Heart right ventricle (tissue), 16 donors: ENCODE measurements around the gene PKNOX2. TPM values are rescaled to one million over a fixed set of nuclear protein-coding genes. Genes with fewer than 3 reads are reported as not detected.

Source experiments
- ATAC-seq, 8 donors: fragments of 200-7000 bp; cut with Tn5 transposase; one replicate each; pipeline ENCODE4 v1.9.1; 2020; ENCODE audit warnings: mild to moderate bottlenecking in 8 of 8, moderate library complexity in 8 of 8, moderate number of reproducible peaks in 1 of 8
- DNase-seq, 2 donors: peaks; one replicate each; pipeline ENCODE4 v3.0.0-alpha.2; 2020
- H3K27ac ChIP-seq, 10 donors: fragments of 200-600 bp; sonication (generic) in 2 of 10; one replicate each; pipeline versions ENCODE4 v1.5.0 to v1.8.0; 2020 to 2022; ENCODE audit warnings: mild to moderate bottlenecking in 3 of 10
- H3K27me3 ChIP-seq, 7 donors: fragments of 200-600 bp; one replicate each; pipeline ENCODE4 v1.8.0; 2021 to 2022; ENCODE audit warnings: mild to moderate bottlenecking in 2 of 7
- H3K36me3 ChIP-seq, 9 donors: fragments of 200-600 bp; sonication (generic) in 1 of 9; one replicate each; pipeline versions ENCODE4 v1.5.0 to v1.8.0; 2020 to 2022; ENCODE audit warnings: mild to moderate bottlenecking in 2 of 9
- H3K4me1 ChIP-seq, 9 donors: fragments of 200-600 bp; sonication (generic) in 1 of 9; one replicate each; pipeline versions ENCODE4 v1.5.0 to v1.8.0; 2020 to 2022; ENCODE audit warnings: mild to moderate bottlenecking in 4 of 9
- H3K4me3 ChIP-seq, 10 donors: fragments of 200-600 bp; sonication (generic) in 2 of 10; one replicate each; pipeline versions ENCODE4 v1.5.0 to v1.8.0; 2020 to 2022; ENCODE audit warnings: mild to moderate bottlenecking in 7 of 10, moderate library complexity in 2 of 10
- H3K9me3 ChIP-seq, 11 donors: fragments of 200-600 bp in 10 of 11; sonication (generic) in 2 of 11; one replicate each; pipeline versions ENCODE4 v1.5.0 to v1.8.0; 2013 to 2022; ENCODE audit warnings: mild to moderate bottlenecking in 2 of 11, control low read depth in 1 of 11, moderate library complexity in 1 of 11
- CTCF ChIP-seq, 9 donors: fragments of 200-600 bp; sonication (generic) in 2 of 9; IDR thresholded peaks; one replicate each; pipeline versions ENCODE4 v1.5.0 to v1.8.0; 2021 to 2022; ENCODE audit warnings: antibody characterized with exemption in 9 of 9, mild to moderate bottlenecking in 5 of 9, moderate library complexity in 1 of 9
- WGBS, 2 donors: extraction: QIAGEN DNeasy Blood & Tissue Kit; methylation state at CpG; one replicate each; pipeline ENCODE4 v1.1.7; 2013; ENCODE audit warnings: inconsistent platforms in 1 of 2; 5-methylcytosine and 5-hydroxymethylcytosine counted together
- intact Hi-C, 10 donors: fragments of 100-400 bp; cut with DNase I; formaldehyde crosslinking; loops; one replicate each; pipeline versions ENCODE4 v1.11.1 to v1.14.2; 2022
- polyA plus RNA-seq, 2 donors: library from polyadenylated mRNA; stranded (reverse); fragments of 200-250 nt; gene quantifications; one replicate each; pipeline ENCODE4 v1.2.3, GENCODE V29; 2013
- total RNA-seq, 10 donors: library from RNA; stranded (reverse); fragmentation: NEBNext Ultra II Directional in 3 of 10; extraction: Animal tissue kit (Norgen Biotek cat#: 25700) in 3 of 10; gene quantifications; one replicate each; pipeline versions ENCODE4 v1.2.1 to v1.2.4, GENCODE V29; 2021 to 2023
- donor health status: Arrhythmogenic right ventricular cardiomyopathy.
- donor health status: ischemic (EF 13 %, LVEDD 7.1; RV severe dilation, severe dysfunction).
- donor health status: healthy with polysubstance abuse.
- donor health status: DM: no; HTN: yes; CAD: no.
- donor health status: DM: no; HTN: no; CAD: no.
- donor health status: ischemic (EF 25% LVEDD 6.9; RV normal size, moderate dysfunction).
- donor health status: ischemic (EF 25% LVEDD 5.7; RV mildly dilated, moderate dysfunction).
- donor health status: healthy.
- donor health status: DM: yes; HTN: yes; CAD: no.
- donor health status: Ischemic cardiomyopathy.
- donor health status: ischemic (EF 35%, LVEDD 5.7; RV mildly dilated, moderate dysfunction).
- donor health status: nonischemic (EF 11% LVEDD 7.7; RV severe dilation, severe dysfunction).
- donor health status: DM: yes; HTN: yes; CAD: no.
- donor health status: PGD.
- donor health status: ischemic (EF 29% LVEDD 5.4; RV normal size, mild dysfunction).
- donor health status: nonischemic (EF 23%, LVEDD 6.1; RV moderate dilation, normal function).

The PKNOX2 gene
- total and polyA plus RNA-seq, 12 donors: 2.5 to 5.8 (median 4.5) TPM

- no peak for TF ChIP-seq CTCF (IDR thresholded peaks at IDR 0.05)
- no peak for ATAC-seq
- 59 to 80% methylated on average over 5 of the region's 5 CpGs for WGBS, 2 donors
- Histone ChIP-seq H3K36me3 (no peaks in the 10 kb centered on the region), H3K4me1 (peaks cover 0 to 21% (median 7%) of the 10 kb centered on the region in 9 donors), H3K4me3 (no peak overlapping the region), H3K27me3 (no peaks in the 10 kb centered on the region), H3K27ac (no peak overlapping the region), H3K9me3 (no peaks in the 10 kb centered on the region)
- DNase-seq: no peak
- intact Hi-C loops: no loop called here
Observed at GRCh38 chr11:125303694-125304093, 139.1 kb downstream of the PKNOX2 start.

GRCh38 chr11:125304136-125304535 lies 139.6 kb downstream of the PKNOX2 start:
- Histone ChIP-seq H3K36me3 (no peaks in the 10 kb centered on the region), H3K27me3 (no peaks in the 10 kb centered on the region), H3K4me3 (no peak overlapping the region), H3K27ac (no peak overlapping the region), H3K9me3 (no peaks in the 10 kb centered on the region), H3K4me1 (peaks cover 0 to 21% (median 7%) of the 10 kb centered on the region in 9 donors)
- no peak for DNase-seq
- WGBS, 2 donors: 62 to 66% methylated on average over 7 of the region's 7 CpGs
- intact Hi-C loops: no loop called here
- TF ChIP-seq CTCF (IDR thresholded peaks at IDR 0.05): no peak
- no peak for ATAC-seq

GRCh38 chr11:125304876-125305275 lies 140.3 kb downstream of the PKNOX2 start:
- TF ChIP-seq CTCF (IDR thresholded peaks at IDR 0.05): no peak
- no peak for ATAC-seq
- 83 to 86% methylated on average over 9 of the region's 9 CpGs for WGBS, 2 donors
- Histone ChIP-seq H3K36me3 (no peaks in the 10 kb centered on the region), H3K4me3 (no peak overlapping the region), H3K27me3 (no peaks in the 10 kb centered on the region), H3K9me3 (no peaks in the 10 kb centered on the region), H3K4me1 (peaks cover 0 to 21% (median 7%) of the 10 kb centered on the region in 9 donors), H3K27ac (no peak overlapping the region)
- DNase-seq: no peak
- intact Hi-C loops: no loop called here

GRCh38 chr11:125305345-125305744 lies 140.8 kb downstream of the PKNOX2 start:
- H3K4me1 ChIP-seq: peaks cover 0 to 18% (median 7%) of the 10 kb centered on the region in 9 donors
- no peaks in the 10 kb centered on the region for H3K36me3 ChIP-seq
- H3K27me3 ChIP-seq: no peaks in the 10 kb centered on the region
- no peak overlapping the region for H3K4me3 ChIP-seq
- TF ChIP-seq CTCF (IDR thresholded peaks at IDR 0.05): no peak
- no peak overlapping the region for H3K27ac ChIP-seq
- WGBS, 2 donors: 88 to 96% methylated on average over 7 of the region's 7 CpGs
- intact Hi-C loops: no loop called here
- DNase-seq (no peak), ATAC-seq (no peak)
- no peaks in the 10 kb centered on the region for H3K9me3 ChIP-seq
